Measurements from ENCODE around the gene ONECUT1.

DNA sequence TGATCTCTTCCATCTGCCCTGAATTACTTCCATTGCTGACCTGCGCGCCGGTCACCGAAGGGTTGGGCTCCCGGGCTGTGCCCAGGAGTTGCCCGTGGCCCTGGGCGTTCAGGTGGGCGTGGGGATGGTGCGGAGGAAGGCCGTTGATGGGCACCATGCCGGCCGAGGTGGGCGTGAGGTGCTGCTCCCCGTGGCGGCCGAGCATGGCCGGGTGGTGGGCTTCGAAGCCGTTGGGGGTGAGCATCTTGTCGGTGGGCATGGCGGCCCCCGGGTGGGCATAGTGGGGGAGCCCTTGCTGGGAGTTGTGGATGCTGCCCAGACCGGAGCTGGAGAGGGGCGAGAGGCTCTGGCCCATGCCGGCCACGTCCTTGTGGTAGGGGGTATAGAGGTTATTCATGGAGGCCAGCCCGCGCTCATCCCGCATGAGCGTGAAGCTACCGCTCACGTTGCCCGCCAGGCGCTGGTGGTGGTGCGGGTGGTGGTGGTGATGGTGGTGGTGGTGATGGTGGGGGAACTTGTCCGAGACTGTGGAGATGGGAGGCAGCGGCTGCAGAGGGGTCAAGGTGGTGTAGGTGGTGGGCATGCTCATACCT, 1.0 kb downstream of the ONECUT1 start:
- TF ChIP-seq, protein P1, sequence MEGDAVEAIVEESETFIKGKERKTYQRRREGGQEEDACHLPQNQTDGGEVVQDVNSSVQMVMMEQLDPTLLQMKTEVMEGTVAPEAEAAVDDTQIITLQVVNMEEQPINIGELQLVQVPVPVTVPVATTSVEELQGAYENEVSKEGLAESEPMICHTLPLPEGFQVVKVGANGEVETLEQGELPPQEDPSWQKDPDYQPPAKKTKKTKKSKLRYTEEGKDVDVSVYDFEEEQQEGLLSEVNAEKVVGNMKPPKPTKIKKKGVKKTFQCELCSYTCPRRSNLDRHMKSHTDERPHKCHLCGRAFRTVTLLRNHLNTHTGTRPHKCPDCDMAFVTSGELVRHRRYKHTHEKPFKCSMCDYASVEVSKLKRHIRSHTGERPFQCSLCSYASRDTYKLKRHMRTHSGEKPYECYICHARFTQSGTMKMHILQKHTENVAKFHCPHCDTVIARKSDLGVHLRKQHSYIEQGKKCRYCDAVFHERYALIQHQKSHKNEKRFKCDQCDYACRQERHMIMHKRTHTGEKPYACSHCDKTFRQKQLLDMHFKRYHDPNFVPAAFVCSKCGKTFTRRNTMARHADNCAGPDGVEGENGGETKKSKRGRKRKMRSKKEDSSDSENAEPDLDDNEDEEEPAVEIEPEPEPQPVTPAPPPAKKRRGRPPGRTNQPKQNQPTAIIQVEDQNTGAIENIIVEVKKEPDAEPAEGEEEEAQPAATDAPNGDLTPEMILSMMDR (IDR thresholded peaks at IDR 0.05; ENCODE audit: low read length) = no peak
- TF ChIP-seq EZH2 (IDR thresholded peaks at IDR 0.05; ENCODE audit: borderline replicate concordance, low read length) = no peak

Measured in OCI-LY1 (cell line).